CD4-positive, alpha-beta T cell treated with Interleukin-15 for 1 hour (primary cell): ENCODE results near the gene IER3.
A peak's percentile ranks its signal among the peaks of the same experiment; 100 is the strongest.
"Not testable (repeated sequence)": the region's sequence is repeated elsewhere in the genome, so short reads cannot be mapped to it uniquely, and the experiment has no call there.

Experiments used
- DNase-seq: peaks from one replicate; pipeline ENCODE4 v3.0.0-alpha.2; 2020

IER3 gene

GRCh38 chr6:30722280-30723112, 21.9 kb downstream of the IER3 start:
- DNase-seq, result peak; percentile 79

DNA sequence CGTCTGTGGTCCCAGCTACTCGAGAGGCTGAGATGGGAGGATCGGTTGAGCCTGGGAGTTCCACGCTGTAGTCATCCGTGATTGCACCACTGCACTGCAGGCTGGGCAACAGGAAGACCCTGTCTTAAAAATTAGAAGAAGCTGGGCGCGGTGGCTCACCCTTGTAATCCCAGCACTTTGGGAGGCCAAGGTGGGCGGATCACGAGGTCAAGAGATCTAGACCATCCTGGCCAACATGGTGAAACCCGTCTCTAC, 22.4 kb downstream of the IER3 start:
- DNase-seq, result peak; percentile 59

- peak; percentile 93 for DNase-seq
These were observed 22.9 kb downstream of the IER3 start for GRCh38 chr6:30721198-30722024.

DNA sequence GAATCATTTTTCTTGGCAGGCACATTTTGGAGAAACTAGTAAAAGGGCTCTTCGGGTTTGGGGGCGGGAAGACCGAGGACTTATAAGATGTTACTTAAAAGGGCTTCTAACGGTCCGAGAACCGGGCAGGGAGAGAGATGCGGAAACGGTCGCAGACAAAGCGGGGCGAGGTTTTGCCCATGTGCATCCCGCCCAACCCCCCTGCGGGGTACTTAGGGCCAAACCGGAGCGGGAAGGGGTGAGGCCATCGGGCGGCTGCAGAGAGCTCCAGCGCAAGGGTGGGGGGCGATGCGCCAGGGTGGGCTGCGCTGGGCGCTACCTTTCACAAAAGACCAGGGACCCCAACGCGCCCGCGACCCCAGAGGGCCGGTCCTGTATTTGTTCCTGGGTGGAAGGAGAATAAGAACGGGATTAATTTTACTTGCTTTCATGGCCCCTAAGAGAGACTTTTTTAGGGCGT, 23.6 kb downstream of the IER3 start:
- DNase-seq, result peak; percentile 59

DNA sequence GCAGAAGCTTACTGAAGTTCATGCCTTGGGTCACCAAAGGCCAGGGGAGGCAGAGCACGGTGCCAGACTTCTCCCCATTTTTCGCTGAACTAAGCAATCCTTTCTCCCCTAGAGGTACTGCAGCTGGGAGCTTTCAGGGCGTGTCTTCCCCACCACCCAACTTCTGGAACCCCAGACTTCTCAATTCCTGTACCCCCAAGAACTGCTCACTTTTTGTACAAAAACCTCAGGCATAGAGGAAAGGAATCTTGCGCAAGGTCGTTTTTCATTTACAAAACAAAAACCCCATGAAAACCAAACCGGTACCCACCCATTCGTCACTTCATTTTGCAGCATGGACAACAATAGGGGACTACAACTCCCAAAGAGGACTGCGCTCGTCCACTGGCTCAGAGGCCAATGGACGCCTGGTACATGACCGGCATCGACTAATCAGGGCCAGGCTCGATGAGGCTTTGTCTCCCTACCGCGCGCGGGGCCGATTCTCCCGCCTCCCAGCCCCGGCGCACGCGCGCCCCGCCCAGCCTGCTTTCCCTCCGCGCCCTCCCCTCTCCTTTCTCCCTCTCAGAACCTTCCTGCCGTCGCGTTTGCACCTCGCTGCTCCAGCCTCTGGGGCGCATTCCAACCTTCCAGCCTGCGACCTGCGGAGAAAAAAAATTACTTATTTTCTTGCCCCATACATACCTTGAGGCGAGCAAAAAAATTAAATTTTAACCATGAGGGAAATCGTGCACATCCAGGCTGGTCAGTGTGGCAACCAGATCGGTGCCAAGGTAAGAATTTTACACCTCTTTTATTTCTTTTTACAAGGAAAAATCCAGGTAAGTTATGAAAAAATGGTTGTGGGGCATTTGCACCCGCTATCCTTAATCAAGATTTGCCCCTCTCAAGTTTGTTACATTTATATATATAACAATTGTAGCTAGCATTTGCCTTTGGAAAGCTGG, 24.3 kb downstream of the IER3 start, which contains the start of gene TUBB:
Gene TUBB, plus strand, starts transcription at position 562 of the 947 bp plus-strand sequence. Its CDS starts 155 bp downstream, at position 717.
- DNase-seq, result peak; percentile 96

GRCh38 chr6:30719356-30719755, 25.0 kb downstream of the IER3 start:
- DNase-seq, result no peak

GRCh38 chr6:30717845-30718720, 26.3 kb downstream of the IER3 start:
- DNase-seq, result not testable (repeated sequence)

- peak; percentile 100 for DNase-seq
These were observed 27.1 kb downstream of the IER3 start, which contains the start of gene MDC1 for GRCh38 chr6:30717129-30717844. Gene MDC1, minus strand, starts transcription at chr6:30717281. Its CDS starts 2,106 bp downstream, at chr6:30715175.

- DNase-seq, result no peak
These were observed 27.5 kb downstream of the IER3 start for GRCh38 chr6:30716879-30717128.

DNA sequence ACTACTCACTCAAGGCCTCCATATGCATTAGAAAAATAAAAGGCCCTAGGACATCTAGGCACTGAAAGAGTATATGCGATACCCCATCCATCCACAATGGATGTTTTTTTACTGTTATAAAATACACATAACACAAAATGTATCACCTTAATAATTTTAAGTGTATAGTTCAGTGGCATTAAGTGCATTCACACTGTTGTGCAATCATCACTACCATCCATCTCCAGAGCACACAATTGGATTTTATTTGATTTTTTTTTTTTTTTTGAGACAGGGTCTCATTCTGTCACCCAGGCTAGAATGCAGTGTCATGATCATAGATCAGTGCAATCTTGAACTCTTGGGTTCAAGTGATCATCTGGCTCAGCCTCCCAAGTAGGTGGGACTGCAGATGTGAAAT, 30.1 kb downstream of the IER3 start:
- DNase-seq, result no peak

GRCh38 chr6:30712441-30712945, 31.9 kb downstream of the IER3 start:
- no peak for DNase-seq

GRCh38 chr6:30711758-30712380, 32.5 kb downstream of the IER3 start:
- no peak for DNase-seq

GRCh38 chr6:30709101-30709868, 35.1 kb downstream of the IER3 start:
- no peak for DNase-seq

DNA sequence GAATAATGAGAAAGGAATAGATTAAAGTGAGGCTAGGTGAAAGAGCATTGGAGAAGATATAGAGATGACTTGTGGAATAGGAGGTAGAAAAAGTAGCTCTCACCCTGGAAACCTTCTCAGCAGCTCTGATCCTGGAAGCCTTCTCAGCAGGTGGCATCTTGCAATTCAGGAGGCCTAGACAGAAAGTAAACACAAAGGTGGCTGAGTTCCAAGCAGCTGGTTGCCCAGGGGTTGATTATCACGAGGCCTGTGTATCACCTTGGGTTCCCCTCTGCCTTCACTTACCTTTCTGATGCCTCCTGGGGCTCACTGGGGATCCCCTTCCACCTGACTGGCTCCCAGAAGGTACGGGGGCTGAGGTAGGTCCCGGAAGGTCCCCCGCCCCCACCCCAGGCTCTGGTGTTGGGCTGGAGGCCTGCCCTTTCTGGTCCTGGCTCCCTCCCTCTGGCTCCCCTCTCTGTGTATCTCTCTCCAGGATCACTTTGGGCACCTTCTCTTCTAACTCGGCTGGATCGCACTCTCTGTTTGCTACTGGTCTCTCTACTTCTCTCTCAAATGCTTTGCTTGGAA, 37.0 kb downstream of the IER3 start:
- no peak for DNase-seq

- no peak for DNase-seq
These were observed 38.7 kb downstream of the IER3 start for GRCh38 chr6:30705620-30706019.

- DNase-seq, result no peak
These were observed 40.5 kb downstream of the IER3 start for GRCh38 chr6:30703821-30704220.

DNA sequence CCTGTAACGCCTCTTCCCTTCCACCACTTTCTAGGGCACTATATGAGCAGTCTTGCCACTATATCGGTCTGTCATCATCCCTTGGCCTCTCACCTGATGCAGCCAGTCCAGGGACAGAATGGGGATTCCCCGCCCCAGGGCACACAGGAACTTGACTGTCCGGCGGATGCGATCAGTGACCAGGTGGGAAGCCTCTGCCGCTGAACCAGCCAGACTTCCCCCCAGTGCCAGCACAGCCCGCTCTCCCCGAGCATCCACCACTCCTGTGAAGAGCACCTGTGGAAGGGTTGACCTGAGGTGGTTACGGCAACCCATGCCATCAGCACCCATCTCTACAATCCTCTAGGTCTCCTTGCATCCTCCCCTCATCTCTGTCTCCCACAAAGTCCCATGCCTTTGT, 41.3 kb downstream of the IER3 start:
- DNase-seq, result no peak

DNA sequence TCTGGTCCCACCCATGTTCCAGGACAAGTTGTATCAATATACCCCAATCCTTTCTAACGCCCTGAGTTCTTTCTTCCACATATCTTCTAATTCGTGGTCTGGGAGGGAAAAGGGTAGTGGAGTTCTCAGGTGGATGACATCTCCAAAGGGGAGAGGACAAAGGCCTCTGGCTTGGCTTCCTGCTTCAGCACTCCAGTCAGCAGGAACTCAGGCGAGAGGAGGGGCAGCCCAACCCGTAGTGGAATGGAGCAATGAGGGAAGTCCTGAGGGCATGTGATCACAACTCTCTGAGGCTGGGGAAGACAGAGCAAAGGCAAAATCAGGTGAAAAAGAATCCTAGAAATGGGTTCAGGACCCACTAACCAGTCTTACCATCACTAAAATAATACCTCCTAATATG, 44.0 kb downstream of the IER3 start:
- peak; percentile 32 for DNase-seq

DNA sequence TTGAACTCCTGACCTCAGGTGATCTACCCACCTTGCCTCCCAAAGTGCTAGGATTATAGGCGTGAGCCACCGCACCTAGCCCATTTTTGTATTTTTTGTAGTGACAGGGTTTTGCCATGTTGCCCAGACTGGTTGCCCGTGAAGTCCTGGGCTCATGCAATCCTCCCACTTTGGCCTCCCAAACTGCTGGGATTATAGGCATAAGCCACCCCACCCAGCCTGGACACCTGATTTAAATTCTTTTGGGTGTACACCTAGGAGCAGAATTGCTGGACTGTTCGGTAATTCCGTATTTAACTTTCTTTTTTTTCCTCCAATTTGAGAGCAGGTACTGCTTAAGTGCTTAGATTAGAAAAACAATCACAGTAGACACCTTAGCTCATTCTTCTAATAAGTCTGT, 47.9 kb downstream of the IER3 start:
- DNase-seq, result no peak
